ENCODE data around the gene UXT. TPM values are rescaled to one million over a fixed set of nuclear protein-coding genes. Genes with fewer than 3 reads are reported as not detected.

UXT gene
- total and polyA plus RNA-seq, 9 of the 15 experiments (the other 6 are each of a cell fraction or from before 2014, with no cell fraction given) = 141 to 300 (median 204) TPM

DNA sequence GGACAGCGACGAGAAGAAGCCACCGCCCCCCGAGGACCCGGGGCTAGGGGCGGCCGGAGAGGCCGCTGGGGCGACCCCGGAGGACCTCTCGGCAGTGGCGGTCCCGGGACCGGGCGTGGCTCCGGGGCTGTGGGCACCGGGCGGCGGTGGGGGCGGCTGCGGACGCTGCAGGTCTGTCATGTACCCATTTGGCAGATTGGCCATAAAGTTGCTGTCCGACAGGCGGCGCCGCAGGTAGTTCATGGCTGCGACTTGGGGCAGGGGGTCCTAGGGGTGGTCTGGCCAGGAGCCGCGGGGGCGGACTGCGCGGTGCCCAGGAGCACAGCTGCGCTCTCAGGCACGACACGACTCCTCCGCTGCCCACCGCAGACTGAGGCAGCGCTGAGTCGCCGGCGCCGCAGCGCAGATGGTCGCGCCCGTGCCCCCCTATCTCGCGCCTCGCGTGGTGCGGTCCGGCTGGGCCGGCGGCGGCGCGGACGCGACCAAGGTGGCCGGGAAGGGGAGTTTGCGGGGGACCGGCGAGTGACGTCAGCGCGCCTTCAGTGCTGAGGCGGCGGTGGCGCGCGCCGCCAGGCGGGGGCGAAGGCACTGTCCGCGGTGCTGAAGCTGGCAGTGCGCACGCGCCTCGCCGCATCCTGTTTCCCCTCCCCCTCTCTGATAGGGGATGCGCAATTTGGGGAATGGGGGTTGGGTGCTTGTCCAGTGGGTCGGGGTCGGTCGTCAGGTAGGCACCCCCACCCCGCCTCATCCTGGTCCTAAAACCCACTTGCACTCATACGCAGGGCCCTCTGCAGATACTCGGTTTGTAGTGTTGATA, 39.3 kb downstream of the UXT start, which contains the start of gene SYN1 (continued):
- TF ChIP-seq, protein P1, sequence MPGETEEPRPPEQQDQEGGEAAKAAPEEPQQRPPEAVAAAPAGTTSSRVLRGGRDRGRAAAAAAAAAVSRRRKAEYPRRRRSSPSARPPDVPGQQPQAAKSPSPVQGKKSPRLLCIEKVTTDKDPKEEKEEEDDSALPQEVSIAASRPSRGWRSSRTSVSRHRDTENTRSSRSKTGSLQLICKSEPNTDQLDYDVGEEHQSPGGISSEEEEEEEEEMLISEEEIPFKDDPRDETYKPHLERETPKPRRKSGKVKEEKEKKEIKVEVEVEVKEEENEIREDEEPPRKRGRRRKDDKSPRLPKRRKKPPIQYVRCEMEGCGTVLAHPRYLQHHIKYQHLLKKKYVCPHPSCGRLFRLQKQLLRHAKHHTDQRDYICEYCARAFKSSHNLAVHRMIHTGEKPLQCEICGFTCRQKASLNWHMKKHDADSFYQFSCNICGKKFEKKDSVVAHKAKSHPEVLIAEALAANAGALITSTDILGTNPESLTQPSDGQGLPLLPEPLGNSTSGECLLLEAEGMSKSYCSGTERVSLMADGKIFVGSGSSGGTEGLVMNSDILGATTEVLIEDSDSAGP (CRISPR knock-in tag; IDR thresholded peaks at IDR 0.05) = no peak
- TF ChIP-seq NONO (IDR thresholded peaks at IDR 0.05; ENCODE audit: low read depth in 2 of 2, low read length in 1 of 2) (peak in 1 of 2 experiments; percentile 99; a peak in 2 of 4 replicates), GTF2F1 (IDR thresholded peaks at IDR 0.05; ENCODE audit: low read depth, low read length) (no peak), DIDO1 (tag; IDR thresholded peaks at IDR 0.05; ENCODE audit: low read depth) (no peak), GATAD2B (IDR thresholded peaks at IDR 0.05; ENCODE audit: borderline replicate concordance) (peak; percentile 66; the same call in 1 of the 2 replicates), ZNF316 (IDR thresholded peaks at IDR 0.05) (no peak), ZNF175 (CRISPR knock-in tag; IDR thresholded peaks at IDR 0.05; ENCODE audit: low read depth) (peak; percentile 35; the same call in 1 of the 2 replicates), SREBF1 (IDR thresholded peaks at IDR 0.05; ENCODE audit: borderline replicate concordance, low read depth, low read length) (peak; percentile 92), STAG1 (CRISPR knock-in tag; IDR thresholded peaks at IDR 0.05; ENCODE audit: borderline replicate concordance) (0 out of 2 replicates have a peak, but pooled peaks have one; percentile 15), NR3C1 (CRISPR knock-in tag; IDR thresholded peaks at IDR 0.05) (peak; percentile 49; the same call in 1 of the 2 replicates)
- TF ChIP-seq, protein P2, sequence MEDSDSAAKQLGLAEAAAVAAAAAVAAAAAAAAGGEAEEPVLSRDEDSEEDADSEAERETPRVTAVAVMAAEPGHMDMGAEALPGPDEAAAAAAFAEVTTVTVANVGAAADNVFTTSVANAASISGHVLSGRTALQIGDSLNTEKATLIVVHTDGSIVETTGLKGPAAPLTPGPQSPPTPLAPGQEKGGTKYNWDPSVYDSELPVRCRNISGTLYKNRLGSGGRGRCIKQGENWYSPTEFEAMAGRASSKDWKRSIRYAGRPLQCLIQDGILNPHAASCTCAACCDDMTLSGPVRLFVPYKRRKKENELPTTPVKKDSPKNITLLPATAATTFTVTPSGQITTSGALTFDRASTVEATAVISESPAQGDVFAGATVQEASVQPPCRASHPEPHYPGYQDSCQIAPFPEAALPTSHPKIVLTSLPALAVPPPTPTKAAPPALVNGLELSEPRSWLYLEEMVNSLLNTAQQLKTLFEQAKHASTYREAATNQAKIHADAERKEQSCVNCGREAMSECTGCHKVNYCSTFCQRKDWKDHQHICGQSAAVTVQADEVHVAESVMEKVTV (CRISPR knock-in tag; IDR thresholded peaks at IDR 0.05) = no peak
- TF ChIP-seq, protein P3, sequence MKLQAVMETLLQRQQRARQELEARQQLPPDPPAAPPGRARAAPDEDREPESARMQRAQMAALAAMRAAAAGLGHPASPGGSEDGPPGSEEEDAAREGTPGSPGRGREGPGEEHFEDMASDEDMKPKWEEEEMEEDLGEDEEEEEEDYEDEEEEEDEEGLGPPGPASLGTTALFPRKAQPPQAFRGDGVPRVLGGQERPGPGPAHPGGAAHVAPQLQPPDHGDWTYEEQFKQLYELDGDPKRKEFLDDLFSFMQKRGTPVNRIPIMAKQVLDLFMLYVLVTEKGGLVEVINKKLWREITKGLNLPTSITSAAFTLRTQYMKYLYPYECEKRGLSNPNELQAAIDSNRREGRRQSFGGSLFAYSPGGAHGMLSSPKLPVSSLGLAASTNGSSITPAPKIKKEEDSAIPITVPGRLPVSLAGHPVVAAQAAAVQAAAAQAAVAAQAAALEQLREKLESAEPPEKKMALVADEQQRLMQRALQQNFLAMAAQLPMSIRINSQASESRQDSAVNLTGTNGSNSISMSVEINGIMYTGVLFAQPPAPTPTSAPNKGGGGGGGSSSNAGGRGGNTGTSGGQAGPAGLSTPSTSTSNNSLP (IDR thresholded peaks at IDR 0.05; ENCODE audit: borderline replicate concordance, low read depth, low read length) = no peak
- TF ChIP-seq, protein P4, sequence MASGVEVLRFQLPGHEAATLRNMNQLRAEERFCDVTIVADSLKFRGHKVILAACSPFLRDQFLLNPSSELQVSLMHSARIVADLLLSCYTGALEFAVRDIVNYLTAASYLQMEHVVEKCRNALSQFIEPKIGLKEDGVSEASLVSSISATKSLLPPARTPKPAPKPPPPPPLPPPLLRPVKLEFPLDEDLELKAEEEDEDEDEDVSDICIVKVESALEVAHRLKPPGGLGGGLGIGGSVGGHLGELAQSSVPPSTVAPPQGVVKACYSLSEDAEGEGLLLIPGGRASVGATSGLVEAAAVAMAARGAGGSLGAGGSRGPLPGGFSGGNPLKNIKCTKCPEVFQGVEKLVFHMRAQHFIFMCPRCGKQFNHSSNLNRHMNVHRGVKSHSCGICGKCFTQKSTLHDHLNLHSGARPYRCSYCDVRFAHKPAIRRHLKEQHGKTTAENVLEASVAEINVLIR (CRISPR knock-in tag; IDR thresholded peaks at IDR 0.05) = peak; percentile 78
- TF ChIP-seq, protein P5, sequence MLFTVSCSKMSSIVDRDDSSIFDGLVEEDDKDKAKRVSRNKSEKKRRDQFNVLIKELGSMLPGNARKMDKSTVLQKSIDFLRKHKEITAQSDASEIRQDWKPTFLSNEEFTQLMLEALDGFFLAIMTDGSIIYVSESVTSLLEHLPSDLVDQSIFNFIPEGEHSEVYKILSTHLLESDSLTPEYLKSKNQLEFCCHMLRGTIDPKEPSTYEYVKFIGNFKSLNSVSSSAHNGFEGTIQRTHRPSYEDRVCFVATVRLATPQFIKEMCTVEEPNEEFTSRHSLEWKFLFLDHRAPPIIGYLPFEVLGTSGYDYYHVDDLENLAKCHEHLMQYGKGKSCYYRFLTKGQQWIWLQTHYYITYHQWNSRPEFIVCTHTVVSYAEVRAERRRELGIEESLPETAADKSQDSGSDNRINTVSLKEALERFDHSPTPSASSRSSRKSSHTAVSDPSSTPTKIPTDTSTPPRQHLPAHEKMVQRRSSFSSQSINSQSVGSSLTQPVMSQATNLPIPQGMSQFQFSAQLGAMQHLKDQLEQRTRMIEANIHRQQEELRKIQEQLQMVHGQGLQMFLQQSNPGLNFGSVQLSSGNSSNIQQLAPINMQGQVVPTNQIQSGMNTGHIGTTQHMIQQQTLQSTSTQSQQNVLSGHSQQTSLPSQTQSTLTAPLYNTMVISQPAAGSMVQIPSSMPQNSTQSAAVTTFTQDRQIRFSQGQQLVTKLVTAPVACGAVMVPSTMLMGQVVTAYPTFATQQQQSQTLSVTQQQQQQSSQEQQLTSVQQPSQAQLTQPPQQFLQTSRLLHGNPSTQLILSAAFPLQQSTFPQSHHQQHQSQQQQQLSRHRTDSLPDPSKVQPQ (CRISPR knock-in tag; IDR thresholded peaks at IDR 0.05; ENCODE audit: borderline replicate concordance) = no peak
- TF ChIP-seq, protein P6, sequence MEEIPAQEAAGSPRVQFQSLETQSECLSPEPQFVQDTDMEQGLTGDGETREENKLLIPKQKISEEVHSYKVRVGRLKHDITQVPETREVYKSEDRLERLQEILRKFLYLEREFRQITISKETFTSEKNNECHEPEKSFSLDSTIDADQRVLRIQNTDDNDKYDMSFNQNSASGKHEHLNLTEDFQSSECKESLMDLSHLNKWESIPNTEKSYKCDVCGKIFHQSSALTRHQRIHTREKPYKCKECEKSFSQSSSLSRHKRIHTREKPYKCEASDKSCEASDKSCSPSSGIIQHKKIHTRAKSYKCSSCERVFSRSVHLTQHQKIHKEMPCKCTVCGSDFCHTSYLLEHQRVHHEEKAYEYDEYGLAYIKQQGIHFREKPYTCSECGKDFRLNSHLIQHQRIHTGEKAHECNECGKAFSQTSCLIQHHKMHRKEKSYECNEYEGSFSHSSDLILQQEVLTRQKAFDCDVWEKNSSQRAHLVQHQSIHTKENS (CRISPR knock-in tag; IDR thresholded peaks at IDR 0.05) = no peak
